NCI-H128 (cell line): Measurements from ENCODE around the gene MOB2.

Source experiments
- DNase-seq: peaks from one replicate; lab custom pipeline; 2025; ENCODE audit not compliant: unreplicated experiment; lab: John Stamatoyannopoulos, UW

The MOB2 gene

DNA sequence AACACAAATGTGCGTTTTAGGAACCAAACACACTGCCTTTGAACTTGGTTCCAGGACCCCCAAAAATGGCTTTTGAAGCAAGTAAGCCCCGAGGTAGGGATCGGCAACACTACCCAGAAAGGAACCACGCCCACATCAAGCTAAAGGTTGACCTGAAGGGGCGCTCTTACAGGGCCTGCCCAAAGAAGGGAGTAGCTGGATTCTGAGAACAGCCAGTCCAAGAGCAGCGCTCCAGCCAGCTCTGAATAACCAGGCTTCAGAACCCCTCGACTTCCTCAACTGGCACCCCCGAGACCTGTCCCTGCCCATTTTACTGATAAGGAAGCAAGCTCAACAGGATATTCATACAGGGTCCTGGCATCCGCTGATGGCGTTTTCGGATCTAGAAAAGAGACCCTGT, 18.9 kb upstream of the MOB2 start:
- DNase-seq: no peak

GRCh38 chr11:1504581-1505290, 18.2 kb upstream of the MOB2 start:
- DNase-seq: no peak

DNA sequence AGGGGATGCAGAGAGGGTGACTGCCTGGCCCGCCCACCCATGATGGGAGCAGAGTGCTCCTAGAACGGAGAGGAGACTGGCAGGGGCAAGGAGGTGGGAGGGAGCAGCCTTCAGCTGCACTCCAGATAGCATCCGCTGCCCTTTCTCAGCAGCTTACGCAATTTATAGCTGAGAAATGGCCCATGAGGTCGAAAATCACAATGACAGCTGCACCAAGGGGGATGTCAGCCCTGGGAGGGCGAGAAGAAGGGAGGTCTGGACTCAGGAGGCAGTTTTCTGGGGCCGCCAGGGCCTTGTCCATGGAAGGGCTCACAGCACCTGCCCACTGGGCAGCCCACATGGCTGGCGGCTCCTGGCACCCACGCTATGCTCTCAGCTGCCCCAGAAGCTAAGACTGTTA, 17.6 kb upstream of the MOB2 start:
- no peak for DNase-seq

DNA sequence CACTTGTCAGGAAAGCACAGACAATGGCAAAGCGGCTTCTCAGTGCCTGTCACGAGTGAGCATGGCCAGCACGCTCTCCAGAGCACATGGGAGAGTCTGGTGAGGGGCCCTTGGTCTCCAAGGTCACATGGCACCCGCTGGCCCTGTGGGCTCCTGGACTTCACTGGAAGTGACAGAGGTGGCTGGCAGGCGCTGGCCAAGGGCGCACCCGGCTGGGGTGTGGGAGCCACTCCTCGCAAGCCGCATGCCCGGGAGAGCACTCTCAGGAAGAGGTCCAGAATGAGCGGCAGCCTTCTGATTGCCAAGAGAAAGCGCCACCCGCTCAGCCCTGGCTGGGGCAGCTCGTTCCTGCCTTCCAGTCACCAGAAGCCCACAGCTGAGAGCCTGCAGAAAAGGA, 17.1 kb upstream of the MOB2 start:
- DNase-seq: no peak

DNA sequence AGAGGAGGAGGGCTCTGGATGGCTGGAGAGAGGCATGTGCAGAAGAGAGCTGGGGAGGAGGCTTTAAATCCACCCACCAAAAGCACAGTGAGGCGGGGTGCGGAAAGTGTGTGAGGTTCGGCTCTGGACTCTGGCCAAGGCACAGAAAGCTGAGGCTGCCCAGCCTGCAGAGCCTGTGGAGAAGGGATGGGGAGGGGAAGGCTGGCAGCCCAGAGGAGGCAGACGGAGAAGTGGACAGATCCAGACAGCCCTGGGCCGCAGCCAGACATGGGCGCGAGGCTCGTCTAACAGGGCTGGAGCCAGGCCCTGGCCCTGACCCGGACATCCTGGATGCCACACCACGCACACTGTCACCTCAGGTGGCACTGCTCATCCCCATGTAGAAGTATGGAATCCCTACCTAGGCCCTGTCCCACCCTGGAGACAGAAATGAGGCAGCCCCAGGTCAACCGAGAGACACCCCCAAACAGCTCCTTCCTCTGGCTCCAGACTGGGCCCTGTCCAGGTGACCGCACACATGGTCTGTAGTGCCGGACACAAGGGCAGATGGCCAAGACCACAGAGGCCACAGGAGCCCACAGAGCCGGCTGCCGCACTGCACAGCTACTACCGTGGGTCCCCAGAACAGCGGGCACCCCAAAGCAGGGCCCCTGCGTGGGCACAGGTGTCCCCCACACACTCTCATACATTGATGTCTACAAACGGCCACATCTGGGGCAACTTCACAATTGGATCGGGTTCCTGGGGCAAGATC, 16.6 kb upstream of the MOB2 start:
- DNase-seq: no peak

GRCh38 chr11:1502168-1502953, 15.8 kb upstream of the MOB2 start:
- DNase-seq: no peak

DNA sequence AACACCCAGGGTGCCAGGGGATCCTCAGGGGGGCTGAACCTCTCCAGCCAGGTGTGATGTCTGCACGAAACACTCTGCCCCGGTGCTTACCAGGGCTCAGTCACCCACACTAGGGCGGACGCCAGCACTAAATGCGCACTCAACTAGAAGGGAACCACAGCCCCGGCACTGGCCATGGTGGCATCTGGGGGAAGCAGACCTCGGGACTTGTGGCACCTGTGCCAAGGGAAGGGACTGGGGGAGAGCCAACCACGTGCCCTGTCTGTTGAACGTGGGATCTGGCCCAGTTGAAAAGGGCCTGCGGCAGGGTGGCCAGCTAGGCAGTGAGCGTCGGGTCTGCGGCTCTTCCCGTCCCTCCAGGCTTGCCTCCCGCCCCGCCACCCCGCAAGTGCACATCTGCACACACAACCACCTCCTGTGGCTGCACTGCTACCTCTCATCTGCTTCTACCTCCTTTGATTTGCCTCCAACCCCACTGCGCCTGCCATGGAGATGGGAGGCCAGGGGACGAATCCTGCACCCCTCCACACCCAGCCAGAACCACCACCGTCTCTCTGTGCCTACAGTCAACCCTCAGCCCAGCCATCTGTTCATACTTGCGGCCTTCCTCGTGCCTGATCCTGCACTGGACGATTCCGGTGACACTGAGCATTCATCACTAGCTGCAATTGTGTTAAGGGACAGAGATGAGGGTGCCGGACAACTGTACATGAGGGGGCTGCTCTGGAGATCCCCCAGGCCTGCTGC, 15.0 kb upstream of the MOB2 start:
- DNase-seq: no peak

GRCh38 chr11:1500466-1501420, 14.2 kb upstream of the MOB2 start:
- no peak for DNase-seq

DNA sequence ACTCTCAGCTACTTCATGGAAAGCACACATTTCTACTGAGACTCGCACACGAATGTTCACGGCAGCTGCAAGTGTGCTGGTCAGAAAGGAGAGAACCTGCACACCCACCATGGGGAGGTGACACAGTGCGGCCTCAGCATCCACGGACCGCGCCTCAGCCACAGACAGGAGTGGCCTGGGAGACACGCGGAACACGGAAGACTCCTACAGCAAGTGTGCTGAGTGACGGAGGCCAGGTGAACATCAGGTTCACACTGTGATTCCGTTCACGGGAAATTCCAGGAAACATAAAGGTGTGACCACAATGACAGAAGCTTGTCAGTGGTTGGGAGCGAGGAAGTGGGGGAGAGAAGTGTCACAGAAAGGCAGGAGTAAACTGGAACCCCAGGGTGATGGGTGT, 13.3 kb upstream of the MOB2 start:
- DNase-seq: no peak

DNA sequence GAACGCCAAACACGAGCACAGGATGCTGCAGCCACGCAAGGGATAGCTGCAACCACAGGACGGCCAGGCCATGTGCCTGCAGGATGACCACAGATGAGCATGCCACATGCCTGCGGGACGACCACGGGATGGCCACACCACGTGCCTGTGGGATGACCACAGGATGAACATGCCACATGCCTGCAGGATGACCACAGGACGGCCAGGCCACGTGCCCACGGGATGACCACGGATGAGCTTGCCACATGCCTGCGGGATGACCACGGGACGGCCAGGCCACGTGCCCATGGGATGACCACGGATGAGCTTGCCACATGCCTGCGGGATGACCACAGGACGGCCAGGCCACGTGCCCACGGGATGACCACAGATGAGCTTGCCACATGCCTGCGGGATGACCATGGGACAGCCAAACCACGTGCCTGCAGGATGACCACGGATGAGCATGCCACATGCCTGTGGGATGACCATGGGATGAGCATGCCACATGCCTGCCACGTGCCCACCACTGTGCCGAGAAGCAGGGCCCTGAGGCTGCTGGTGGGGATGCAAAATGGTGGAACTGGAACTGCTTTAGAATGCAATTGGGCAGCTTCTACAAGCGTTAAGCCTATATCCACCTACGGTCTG, 12.8 kb upstream of the MOB2 start:
- no peak for DNase-seq

DNA sequence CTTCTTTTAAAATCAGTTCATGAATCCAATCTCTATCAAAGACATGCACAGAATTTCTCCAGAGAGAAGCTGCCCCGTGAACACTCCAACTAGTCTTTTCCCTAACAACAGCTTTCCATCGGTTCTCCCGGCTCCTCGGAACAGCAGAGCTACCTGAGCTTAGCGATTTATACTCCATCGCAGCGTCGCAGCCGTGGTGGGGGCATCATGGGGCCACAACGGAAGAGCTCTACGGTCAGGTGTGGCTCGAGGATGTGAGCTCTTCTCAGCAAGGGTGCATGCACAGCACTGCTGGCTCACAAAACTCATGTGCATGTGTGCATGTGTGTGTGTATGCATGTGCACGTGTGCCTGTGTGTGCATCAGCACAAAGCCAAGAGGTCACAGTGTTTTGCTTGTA, 11.7 kb upstream of the MOB2 start:
- no peak for DNase-seq

- DNase-seq: no peak
Measured at GRCh38 chr11:1497600-1497999, 11.0 kb upstream of the MOB2 start.

DNA sequence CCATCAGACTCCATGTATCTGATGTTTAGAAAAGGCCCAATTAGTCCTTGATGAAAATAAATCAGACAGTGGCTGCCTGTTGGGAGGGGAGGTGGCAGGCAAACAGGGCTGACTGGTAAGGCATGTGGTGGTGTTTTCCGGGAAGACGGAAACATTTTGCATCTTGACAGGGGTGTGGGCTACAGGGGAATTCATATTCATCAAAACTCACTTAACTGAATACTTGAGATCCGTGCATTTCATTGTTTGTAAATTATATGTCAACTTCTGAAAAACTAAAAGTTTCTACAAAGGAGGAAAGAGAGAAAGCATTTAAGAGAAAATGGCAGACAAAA, 10.1 kb upstream of the MOB2 start:
- DNase-seq: no peak

DNA sequence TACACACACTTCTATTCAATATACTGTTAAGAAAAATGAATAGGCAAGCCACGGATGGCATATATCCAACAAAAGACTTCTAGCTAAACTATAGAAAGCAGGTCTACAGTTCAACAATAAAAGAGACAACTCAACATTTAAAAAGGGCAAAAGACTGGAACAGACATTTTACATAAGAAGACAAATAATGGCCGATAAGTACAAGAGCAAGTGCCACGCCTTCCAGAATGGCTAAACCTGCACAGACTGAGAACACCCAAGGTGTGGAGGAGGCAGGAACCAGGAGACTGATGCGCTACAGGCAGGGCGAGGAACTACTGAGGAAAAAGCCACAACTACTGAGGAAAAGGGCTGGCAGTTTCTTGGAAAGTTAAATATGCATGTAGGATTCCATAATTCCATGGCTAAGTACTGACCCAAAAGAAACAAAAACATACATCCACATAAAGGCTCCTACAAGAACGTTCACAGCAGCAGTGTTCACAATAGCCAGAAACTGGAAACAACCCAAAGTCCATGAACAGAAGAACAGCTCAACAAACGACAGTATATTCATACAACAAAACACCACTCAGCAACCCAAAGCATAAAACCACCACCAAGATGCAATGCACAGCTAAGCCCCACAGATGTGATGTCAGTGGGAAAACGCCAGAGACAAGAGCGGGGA, 9.6 kb upstream of the MOB2 start:
- no peak for DNase-seq

DNA sequence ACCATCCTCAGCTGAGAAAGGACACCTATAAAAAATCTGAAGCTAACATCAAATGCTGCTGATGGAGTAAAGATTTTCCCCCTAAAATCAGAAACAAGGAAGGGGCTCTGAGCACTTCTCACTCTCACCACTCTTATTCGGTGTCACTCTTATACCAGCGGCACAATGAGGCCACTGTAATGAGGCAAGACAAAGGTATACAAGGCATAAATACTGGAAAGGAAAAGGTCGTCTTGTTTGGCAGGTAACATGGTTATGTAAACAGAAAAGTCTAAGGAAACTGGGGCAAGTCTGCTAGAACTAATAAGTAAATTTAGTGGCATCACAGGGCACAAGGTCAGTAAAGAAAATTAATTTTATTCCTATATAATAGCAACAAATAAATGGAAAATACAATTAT, 8.1 kb upstream of the MOB2 start:
- no peak for DNase-seq

GRCh38 chr11:1493650-1494244, 7.2 kb upstream of the MOB2 start:
- DNase-seq: no peak

GRCh38 chr11:1491379-1491778, 4.8 kb upstream of the MOB2 start:
- DNase-seq: no peak

DNA sequence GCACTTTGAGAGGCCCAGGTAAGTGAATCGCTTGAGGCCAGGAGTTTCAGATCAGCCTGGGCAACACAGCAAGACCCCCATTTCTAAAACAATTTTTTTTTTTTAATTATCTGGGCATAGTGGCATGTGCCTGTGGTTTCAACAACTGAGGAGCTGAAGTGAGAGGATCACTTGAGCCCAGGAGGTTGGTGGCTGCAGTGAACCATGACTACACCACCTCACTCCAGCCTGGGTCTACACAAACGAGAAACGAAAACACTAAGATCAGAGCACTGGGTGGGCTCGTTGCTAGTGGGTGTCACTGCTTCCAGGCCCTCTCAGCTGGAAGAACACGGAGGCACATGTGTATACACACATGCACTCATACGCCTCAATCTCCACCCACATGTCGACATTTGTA, 4.1 kb upstream of the MOB2 start:
- no peak for DNase-seq

- no peak for DNase-seq
Measured at GRCh38 chr11:1488575-1489180, 2.1 kb upstream of the MOB2 start.
